Measurements from ENCODE around the gene TEX38. TPM values are rescaled to one million over a fixed set of nuclear protein-coding genes. Genes with fewer than 3 reads are reported as not detected.
A peak's percentile ranks its signal among the peaks of the same experiment; 100 is the strongest.

Gene TEX38
- total RNA-seq, 1 donor from 2014 or later, result 0.22 TPM

- no peak for TF ChIP-seq CTCF (IDR thresholded peaks at IDR 0.05; ENCODE audit: borderline replicate concordance)
- Histone ChIP-seq H3K27me3 (ENCODE audit: low read depth) (no peaks in the 10 kb centered on the region), H3K27ac (replicated peaks) (no peak overlapping the region), H3K4me1 (peaks cover 33% of the 10 kb centered on the region), H3K36me3 (peaks cover 34% of the 10 kb centered on the region), H3K9me3 (replicated peaks) (no peaks in the 10 kb centered on the region), H3K4me3 (no peak overlapping the region)
- DNase-seq, result no peak
- intact Hi-C loops (cut with micrococcal nuclease), result no loop called here
Observed at GRCh38 chr1:46665983-46666382, 5.7 kb upstream of the TEX38 start.

GRCh38 chr1:46667782-46668760 lies 3.6 kb upstream of the TEX38 start, which contains the start of gene ATPAF1:
Gene ATPAF1 (minus strand): TSS chr1:46668364. CDS start chr1:46668322, 42 bp downstream.
- DNase-seq, result peak; percentile 76
- Histone ChIP-seq H3K4me3 (peak within 1 kb of the TSS; percentile 99), H3K27me3 (ENCODE audit: low read depth) (no peaks in the 10 kb centered on the region), H3K9me3 (replicated peaks) (no peaks in the 10 kb centered on the region), H3K4me1 (peaks cover 33% of the 10 kb centered on the region), H3K36me3 (peaks cover 24% of the 10 kb centered on the region), H3K27ac (replicated peaks) (peak within 1 kb of the TSS; percentile 90)
- no peak for TF ChIP-seq CTCF (IDR thresholded peaks at IDR 0.05; ENCODE audit: borderline replicate concordance)
- intact Hi-C loops (cut with micrococcal nuclease), result no loop called here

- H3K36me3 ChIP-seq, result peaks cover 16% of the 10 kb centered on the region
Observed at GRCh38 chr1:46670134-46670533, 1.5 kb upstream of the TEX38 start.

GRCh38 chr1:46672696-46673095 lies 1.0 kb downstream of the TEX38 start:
- DNase-seq, result no peak
- H3K9me3 ChIP-seq (replicated peaks), result no peaks in the 10 kb centered on the region
- H3K27ac ChIP-seq (replicated peaks), result no peak overlapping the region
- intact Hi-C loops (cut with micrococcal nuclease), result no loop called here
- no peak overlapping the region for H3K4me3 ChIP-seq
- TF ChIP-seq CTCF (IDR thresholded peaks at IDR 0.05; ENCODE audit: borderline replicate concordance), result no peak
- no peaks in the 10 kb centered on the region for H3K27me3 ChIP-seq (ENCODE audit: low read depth)
- peaks cover 29% of the 10 kb centered on the region for H3K36me3 ChIP-seq
- H3K4me1 ChIP-seq, result peaks cover 3% of the 10 kb centered on the region

More at GRCh38 chr1:46670134-46670533, 1.5 kb upstream of the TEX38 start:
- Histone ChIP-seq H3K4me3 (no peak overlapping the region), H3K4me1 (peaks cover 27% of the 10 kb centered on the region), H3K27ac (replicated peaks) (no peak overlapping the region), H3K27me3 (ENCODE audit: low read depth) (no peaks in the 10 kb centered on the region), H3K9me3 (replicated peaks) (no peaks in the 10 kb centered on the region)
- DNase-seq, result no peak
- intact Hi-C loops (cut with micrococcal nuclease), result no loop called here
- no peak for TF ChIP-seq CTCF (IDR thresholded peaks at IDR 0.05; ENCODE audit: borderline replicate concordance)

- intact Hi-C loops (cut with micrococcal nuclease), result no loop called here
- H3K27me3 ChIP-seq (ENCODE audit: low read depth), result no peaks in the 10 kb centered on the region
- peaks cover 39% of the 10 kb centered on the region for H3K36me3 ChIP-seq
- no peak overlapping the region for H3K4me3 ChIP-seq
- DNase-seq, result no peak
- H3K9me3 ChIP-seq (replicated peaks), result no peaks in the 10 kb centered on the region
- no peak overlapping the region for H3K27ac ChIP-seq (replicated peaks)
- TF ChIP-seq CTCF (IDR thresholded peaks at IDR 0.05; ENCODE audit: borderline replicate concordance), result no peak
- H3K4me1 ChIP-seq, result no peaks in the 10 kb centered on the region
Observed at GRCh38 chr1:46673749-46674182, 2.1 kb downstream of the TEX38 start.

Measured in left ventricle myocardium inferior (tissue), 1 donor.